Measurements from ENCODE around the gene METRN. TPM values are rescaled to one million over a fixed set of nuclear protein-coding genes. Genes with fewer than 3 reads are reported as not detected.

The METRN gene
- total and polyA plus RNA-seq, 10 donors = 7.2 to 31.9 (median 14.6) TPM

Other genes with a start within 250 kb of the METRN start
- 10 to 100 TPM; 48.1 to 71.7 (median 63.9) TPM for gene CAPN15, start 187.4 kb upstream of the METRN start, total RNA-seq
- 10 to 100 TPM; 25.8 to 65.0 (median 36.4) TPM for gene CAPN15, start 187.4 kb upstream of the METRN start, polyA plus RNA-seq
- gene PRR35, start 154.7 kb upstream of the METRN start, total RNA-seq = not detected
- not detected for gene PRR35, start 154.7 kb upstream of the METRN start, polyA plus RNA-seq
- 1 to 10 TPM; 1.5 to 8.8 (median 4.5) TPM for gene NHLRC4, start 148.1 kb upstream of the METRN start, total RNA-seq
- 1 to 10 TPM; 2.7 to 4.7 (median 3.6) TPM for gene NHLRC4, start 148.1 kb upstream of the METRN start, polyA plus RNA-seq
- 10 to 100 TPM; 36.1 to 42.7 (median 39.2) TPM for gene PIGQ, start 145.2 kb upstream of the METRN start, total RNA-seq
- 10 to 100 TPM; 20.7 to 70.5 (median 42.2) TPM for gene PIGQ, start 145.2 kb upstream of the METRN start, polyA plus RNA-seq
- 10 to 100 TPM; 12.9 to 21.6 (median 15.3) TPM for gene RAB40C, start 125.1 kb upstream of the METRN start, total RNA-seq
- 10 to 100 TPM in 2 of 3 donors, 1 to 10 TPM in 1; 8.1 to 20.9 (median 11.0) TPM for gene RAB40C, start 125.1 kb upstream of the METRN start, polyA plus RNA-seq
- 1 to 10 TPM in 3 of 7 donors, under 1 TPM in 4; 0.49 to 1.5 (median 0.95) TPM for gene WFIKKN1, start 84.1 kb upstream of the METRN start, total RNA-seq
- 1 to 10 TPM in 1 of 3 donors, under 1 TPM in 2; 0.15 to 1.8 (median 0.30) TPM for gene WFIKKN1, start 84.1 kb upstream of the METRN start, polyA plus RNA-seq
- gene METTL26, start 78.8 kb upstream of the METRN start, total RNA-seq = 10 to 100 TPM; 39.6 to 78.4 (median 46.0) TPM
- 100 to 1,000 TPM; 114 to 165 (median 133) TPM for gene METTL26, start 78.8 kb upstream of the METRN start, polyA plus RNA-seq
- gene MCRIP2, start 73.3 kb upstream of the METRN start, total RNA-seq = 10 to 100 TPM; 23.6 to 45.8 (median 36.1) TPM
- 100 to 1,000 TPM in 1 of 3 donors, 10 to 100 TPM in 2; 56.5 to 106 (median 80.8) TPM for gene MCRIP2, start 73.3 kb upstream of the METRN start, polyA plus RNA-seq
- 10 to 100 TPM in 6 of 7 donors, 1 to 10 TPM in 1; 7.9 to 30.2 (median 16.7) TPM for gene WDR90, start 65.8 kb upstream of the METRN start, total RNA-seq
- gene WDR90, start 65.8 kb upstream of the METRN start, polyA plus RNA-seq = 10 to 100 TPM; 10.3 to 25.1 (median 22.1) TPM
- 100 to 1,000 TPM in 5 of 7 donors, 10 to 100 TPM in 2; 71.3 to 152 (median 131) TPM for gene RHOT2, start 47.0 kb upstream of the METRN start, total RNA-seq
- 100 to 1,000 TPM; 139 to 309 (median 245) TPM for gene RHOT2, start 47.0 kb upstream of the METRN start, polyA plus RNA-seq
- 1 to 10 TPM in 2 of 7 donors, under 1 TPM in 5; 0.37 to 2.0 (median 0.69) TPM for gene RHBDL1, start 39.4 kb upstream of the METRN start, total RNA-seq
- under 1 TPM; 0.43 to 0.80 (median 0.61) TPM for gene RHBDL1, start 39.4 kb upstream of the METRN start, polyA plus RNA-seq
- 100 to 1,000 TPM in 1 of 7 donors, 10 to 100 TPM in 6; 68.9 to 101 (median 79.3) TPM for gene STUB1, start 34.7 kb upstream of the METRN start, total RNA-seq
- 100 to 1,000 TPM; 102 to 160 (median 107) TPM for gene STUB1, start 34.7 kb upstream of the METRN start, polyA plus RNA-seq
- gene JMJD8, start 30.8 kb upstream of the METRN start, total RNA-seq = 10 to 100 TPM; 29.2 to 58.7 (median 38.7) TPM
- 10 to 100 TPM; 24.9 to 32.1 (median 27.2) TPM for gene JMJD8, start 30.8 kb upstream of the METRN start, polyA plus RNA-seq
- gene WDR24, start 24.7 kb upstream of the METRN start, total RNA-seq = 10 to 100 TPM; 12.5 to 17.3 (median 15.5) TPM
- 10 to 100 TPM in 1 of 3 donors, 1 to 10 TPM in 2; 6.5 to 11.4 (median 7.7) TPM for gene WDR24, start 24.7 kb upstream of the METRN start, polyA plus RNA-seq
- 1 to 10 TPM in 6 of 7 donors, under 1 TPM in 1; 0.98 to 2.6 (median 2.0) TPM for gene FBXL16, start 9.3 kb upstream of the METRN start, total RNA-seq
- gene FBXL16, start 9.3 kb upstream of the METRN start, polyA plus RNA-seq = 1 to 10 TPM in 2 of 3 donors, under 1 TPM in 1; 0.48 to 1.1 (median 1.0) TPM
- 10 to 100 TPM; 28.6 to 40.9 (median 36.4) TPM for gene ANTKMT, start 6.0 kb downstream of the METRN start, total RNA-seq
- gene ANTKMT, start 6.0 kb downstream of the METRN start, polyA plus RNA-seq = 10 to 100 TPM; 49.9 to 77.2 (median 63.4) TPM
- 10 to 100 TPM in 1 of 7 donors, 1 to 10 TPM in 6; 2.9 to 11.9 (median 6.3) TPM for gene CCDC78, start 11.3 kb downstream of the METRN start, total RNA-seq
- gene CCDC78, start 11.3 kb downstream of the METRN start, polyA plus RNA-seq = 10 to 100 TPM; 12.0 to 23.7 (median 13.9) TPM
- gene HAGHL, start 12.0 kb downstream of the METRN start, total RNA-seq = 10 to 100 TPM in 6 of 7 donors, 1 to 10 TPM in 1; 7.7 to 25.8 (median 17.6) TPM
- gene HAGHL, start 12.0 kb downstream of the METRN start, polyA plus RNA-seq = 10 to 100 TPM; 25.7 to 75.8 (median 32.5) TPM
- 10 to 100 TPM; 24.9 to 60.2 (median 39.5) TPM for gene CIAO3, start 25.9 kb downstream of the METRN start, total RNA-seq
- gene CIAO3, start 25.9 kb downstream of the METRN start, polyA plus RNA-seq = 10 to 100 TPM; 34.1 to 80.4 (median 37.7) TPM
- under 1 TPM in 3 of 7 donors, not detected in 4; 0.32 to 0.70 (median 0.51) TPM for gene MSLN, start 45.6 kb downstream of the METRN start, total RNA-seq
- 1 to 10 TPM in 1 of 3 donors, under 1 TPM in 2; 0.22 to 1.1 (median 0.26) TPM for gene MSLN, start 45.6 kb downstream of the METRN start, polyA plus RNA-seq
- gene RPUSD1, start 73.3 kb downstream of the METRN start, total RNA-seq = 10 to 100 TPM; 18.8 to 28.7 (median 22.0) TPM
- 10 to 100 TPM; 17.9 to 34.2 (median 19.9) TPM for gene RPUSD1, start 73.3 kb downstream of the METRN start, polyA plus RNA-seq
- gene CHTF18, start 73.5 kb downstream of the METRN start, total RNA-seq = 10 to 100 TPM in 6 of 7 donors, 1 to 10 TPM in 1; 8.9 to 30.2 (median 18.5) TPM
- 10 to 100 TPM; 23.6 to 55.0 (median 32.3) TPM for gene CHTF18, start 73.5 kb downstream of the METRN start, polyA plus RNA-seq
- not detected for gene GNG13, start 85.6 kb downstream of the METRN start, total RNA-seq
- not detected for gene GNG13, start 85.6 kb downstream of the METRN start, polyA plus RNA-seq

Data from spleen (tissue), 10 donors.